ENCODE data around the gene NCAPD2. TPM values are rescaled to one million over a fixed set of nuclear protein-coding genes. Genes with fewer than 3 reads are reported as not detected.

NCAPD2 gene
- total RNA-seq, 1 experiment from 2014 or later = 114 TPM

DNA sequence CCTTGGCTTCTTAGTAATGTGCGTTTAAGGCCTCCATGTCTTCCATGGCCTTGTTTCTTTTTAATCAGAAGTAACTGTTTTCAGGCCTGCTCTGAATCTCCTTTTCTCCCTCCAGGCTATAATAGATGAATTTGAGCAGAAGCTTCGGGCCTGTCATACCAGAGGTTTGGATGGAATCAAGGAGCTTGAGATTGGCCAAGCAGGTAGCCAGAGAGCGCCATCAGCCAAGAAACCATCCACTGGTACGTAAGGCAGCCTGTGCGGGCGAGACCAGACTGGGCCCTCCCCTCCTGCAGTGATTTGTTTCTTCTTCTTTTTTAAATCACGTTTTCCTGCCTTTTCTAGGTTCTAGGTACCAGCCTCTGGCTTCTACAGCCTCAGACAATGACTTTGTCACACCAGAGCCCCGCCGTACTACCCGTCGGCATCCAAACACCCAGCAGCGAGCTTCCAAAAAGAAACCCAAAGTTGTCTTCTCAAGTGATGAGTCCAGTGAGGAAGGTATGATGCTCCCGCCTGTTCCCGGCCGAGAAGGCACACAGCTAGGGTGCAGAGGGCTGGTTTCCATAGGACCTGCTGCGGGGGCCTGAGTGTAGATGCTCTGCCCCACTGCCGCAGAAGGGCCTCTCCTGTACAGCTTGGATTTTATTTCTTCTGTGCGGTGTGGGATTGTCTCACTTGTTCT lies 36.8 kb downstream of the NCAPD2 start:
- Histone ChIP-seq H4K20me1 (ENCODE audit: control insufficient read depth, insufficient read depth, insufficient read length) (no peaks in the 10 kb centered on the region), H4K5ac (ENCODE audit: insufficient read length, low read depth, low read length) (no peak overlapping the region), H2AFZ (ENCODE audit: low read length) (no peak overlapping the region), H3K4me1 (ENCODE audit: insufficient read depth, low read length) (no peaks in the 10 kb centered on the region; the same call in 1 of the 2 replicates), H2BK15ac (ENCODE audit: low read depth, low read length) (no peak overlapping the region), H3K79me1 (ENCODE audit: insufficient read depth, low read depth, low read length, poor library complexity, severe bottlenecking) (no peaks in the 10 kb centered on the region), H3K14ac (ENCODE audit: insufficient read depth, low read length) (no peak overlapping the region), H3K27me3 (ENCODE audit: insufficient read depth, low read length) (no peaks in the 10 kb centered on the region), H2AK5ac (ENCODE audit: insufficient read length, low read length) (no peak overlapping the region), H3K9ac (ENCODE audit: extremely low read depth, insufficient read length, low read length) (no peak overlapping the region), H2BK12ac (ENCODE audit: insufficient read length, low read depth, low read length) (no peak overlapping the region), H3K9me3 (ENCODE audit: control insufficient read depth, low read depth, low read length) (no peaks in the 10 kb centered on the region), H2BK120ac (ENCODE audit: low read depth, low read length, poor library complexity, severe bottlenecking) (no peak overlapping the region), H3T11ph (ENCODE audit: low read length) (no peak overlapping the region), H3K56ac (ENCODE audit: insufficient read length, low read depth, low read length) (no peak overlapping the region), H3K27ac (ENCODE audit: insufficient read length, low read depth, low read length) (no peak overlapping the region), H3K79me2 (ENCODE audit: insufficient read depth, low read length) (peaks cover 8% of the 10 kb centered on the region; the same call in 1 of the 2 replicates), H3K23me2 (ENCODE audit: insufficient read length, low read depth, low read length, poor library complexity, severe bottlenecking) (peaks cover 14% of the 10 kb centered on the region), H4K91ac (ENCODE audit: insufficient read length, low read depth, low read length) (no peak overlapping the region), H3K23ac (ENCODE audit: insufficient read length, low read depth, low read length) (no peak overlapping the region), H3K18ac (ENCODE audit: insufficient read length, low read depth, low read length) (no peak overlapping the region), H2BK5ac (ENCODE audit: insufficient read length, low read length) (no peak overlapping the region), H2BK20ac (ENCODE audit: low read depth, low read length, poor library complexity, severe bottlenecking) (no peak overlapping the region), H3K4ac (ENCODE audit: low read depth, low read length) (no peak overlapping the region), H4K8ac (replicated peaks; ENCODE audit: insufficient read length, low read depth, low read length) (no peak overlapping the region), H3K4me2 (ENCODE audit: insufficient read depth, insufficient read length, low read length) (no peak overlapping the region)
- peak overlapping the region; percentile 32 to 74 (median 66); a peak in 6 of 7 replicates for H3K27ac Mint-ChIP-seq
- no peak for DNase-seq
- H3K36me3 Mint-ChIP-seq (ENCODE audit: insufficient read depth in 1 of 3, low read depth in 3 of 3) = peaks cover 51 to 76% (median 72%) of the 10 kb centered on the region in 3 experiments
- no CpG with 5 or more reads among the region's 18 CpGs for WGBS (ENCODE audit: extremely low coverage, insufficient read length, low lambda C conversion rate)
- no peak overlapping the region for H3K4me3 Mint-ChIP-seq
- H3K4me1 Mint-ChIP-seq = peaks cover 19 to 28% of the 10 kb centered on the region in 2 experiments
- TF ChIP-seq, protein P1, sequence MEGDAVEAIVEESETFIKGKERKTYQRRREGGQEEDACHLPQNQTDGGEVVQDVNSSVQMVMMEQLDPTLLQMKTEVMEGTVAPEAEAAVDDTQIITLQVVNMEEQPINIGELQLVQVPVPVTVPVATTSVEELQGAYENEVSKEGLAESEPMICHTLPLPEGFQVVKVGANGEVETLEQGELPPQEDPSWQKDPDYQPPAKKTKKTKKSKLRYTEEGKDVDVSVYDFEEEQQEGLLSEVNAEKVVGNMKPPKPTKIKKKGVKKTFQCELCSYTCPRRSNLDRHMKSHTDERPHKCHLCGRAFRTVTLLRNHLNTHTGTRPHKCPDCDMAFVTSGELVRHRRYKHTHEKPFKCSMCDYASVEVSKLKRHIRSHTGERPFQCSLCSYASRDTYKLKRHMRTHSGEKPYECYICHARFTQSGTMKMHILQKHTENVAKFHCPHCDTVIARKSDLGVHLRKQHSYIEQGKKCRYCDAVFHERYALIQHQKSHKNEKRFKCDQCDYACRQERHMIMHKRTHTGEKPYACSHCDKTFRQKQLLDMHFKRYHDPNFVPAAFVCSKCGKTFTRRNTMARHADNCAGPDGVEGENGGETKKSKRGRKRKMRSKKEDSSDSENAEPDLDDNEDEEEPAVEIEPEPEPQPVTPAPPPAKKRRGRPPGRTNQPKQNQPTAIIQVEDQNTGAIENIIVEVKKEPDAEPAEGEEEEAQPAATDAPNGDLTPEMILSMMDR (conservative IDR thresholded peaks at IDR 0.05) = no peak
- H3K9me3 Mint-ChIP-seq = no peaks in the 10 kb centered on the region
- no peaks in the 10 kb centered on the region; the same call in 1 of the 2 replicates for H3K27me3 Mint-ChIP-seq (ENCODE audit: low read depth)

Data from H9 (cell line).